Measurements from ENCODE around the gene MAB21L2. TPM values are rescaled to one million over a fixed set of nuclear protein-coding genes. Genes with fewer than 3 reads are reported as not detected.

Gene MAB21L2
- total RNA-seq, 1 experiment from 2014 or later = not detected

DNA sequence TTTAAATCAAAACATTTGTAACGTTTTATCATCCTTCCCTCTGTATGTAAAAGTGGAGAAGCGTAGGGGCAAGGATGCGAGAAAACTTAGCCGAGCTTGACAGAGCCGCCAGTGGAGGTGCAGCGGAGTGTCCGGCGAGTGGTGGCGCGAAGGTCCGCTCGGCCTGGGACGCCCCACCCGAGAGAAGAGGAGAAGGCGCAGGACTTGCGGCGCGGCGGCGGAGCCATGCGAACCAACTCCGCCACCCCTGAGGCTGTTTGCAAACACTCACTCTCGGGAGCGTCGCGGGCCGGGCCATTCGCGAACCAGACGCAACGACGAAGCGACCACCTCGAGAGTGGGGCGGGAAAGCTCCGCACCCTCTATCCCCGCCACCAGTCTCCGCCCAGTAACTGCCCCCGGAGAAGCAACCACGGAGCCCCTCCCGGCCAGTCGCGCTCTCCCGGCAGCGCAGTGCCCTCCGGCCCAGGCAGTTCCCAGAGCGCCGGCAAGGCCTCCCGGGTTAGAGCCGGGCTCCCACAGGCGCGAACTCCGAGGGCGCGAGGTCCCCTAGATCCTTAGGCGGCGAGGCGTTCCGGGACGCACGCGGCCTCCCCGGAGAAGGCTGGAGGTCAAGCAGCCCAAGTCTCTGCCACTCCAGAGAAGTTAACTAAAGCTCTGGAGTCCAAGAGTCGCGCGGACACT is 2.3 kb upstream of the MAB21L2 start:
- no peak for TF ChIP-seq EZH2 (IDR thresholded peaks at IDR 0.05; ENCODE audit: low read depth)
- no peak for TF ChIP-seq CTCF (conservative IDR thresholded peaks at IDR 0.05)
- Histone ChIP-seq H3K79me2 (ENCODE audit: low read depth) (no peaks in the 10 kb centered on the region), H3K9me2 (ENCODE audit: insufficient read depth) (no peaks in the 10 kb centered on the region), H4K20me1 (ENCODE audit: insufficient read depth) (no peaks in the 10 kb centered on the region), H3K27ac (no peak overlapping the region), H3K9me3 (ENCODE audit: insufficient read depth, low read depth) (no peaks in the 10 kb centered on the region), H3K4me2 (no peak overlapping the region), H3K4me3 (no peak overlapping the region), H2AFZ (no peak overlapping the region), H3K4me1 (replicated peaks; ENCODE audit: insufficient read depth) (no peaks in the 10 kb centered on the region), H3F3A (ENCODE audit: insufficient read depth, low read depth) (no peaks in the 10 kb centered on the region), H3K36me3 (ENCODE audit: low read depth) (no peaks in the 10 kb centered on the region), H3K27me3 (ENCODE audit: insufficient read depth, low read depth) (no peaks in the 10 kb centered on the region)
- DNase-seq = no peak
- ChIA-PET POLR2A (ENCODE audit: unreplicated experiment) (no interaction called here), CTCF (no interaction called here)
- no TSS peak for BruUV-seq (replicated peaks)
- intact Hi-C loops (cut with micrococcal nuclease; ENCODE audit: unreplicated experiment) = no loop called here

GRCh38 chr4:150580306-150580705 is 1.6 kb upstream of the MAB21L2 start:
- POLR2A ChIA-PET (ENCODE audit: unreplicated experiment) = no interaction called here
- Histone ChIP-seq H3K4me2 (no peak overlapping the region), H2AFZ (no peak overlapping the region)

GRCh38 chr4:150581056-150581605 is 820 bp upstream of the MAB21L2 start:
- TF ChIP-seq CTCF (conservative IDR thresholded peaks at IDR 0.05) = no peak
- no peak for TF ChIP-seq EZH2 (IDR thresholded peaks at IDR 0.05; ENCODE audit: low read depth)
- no peak for DNase-seq
- Histone ChIP-seq H4K20me1 (ENCODE audit: insufficient read depth) (no peaks in the 10 kb centered on the region), H3K27me3 (ENCODE audit: insufficient read depth, low read depth) (no peaks in the 10 kb centered on the region), H3K4me1 (replicated peaks; ENCODE audit: insufficient read depth) (no peaks in the 10 kb centered on the region), H3K9me3 (ENCODE audit: insufficient read depth, low read depth) (no peaks in the 10 kb centered on the region), H3K27ac (no peak overlapping the region), H3F3A (ENCODE audit: insufficient read depth, low read depth) (no peaks in the 10 kb centered on the region), H3K79me2 (ENCODE audit: low read depth) (no peaks in the 10 kb centered on the region), H3K4me3 (no peak overlapping the region), H3K4me2 (no peak overlapping the region), H3K36me3 (ENCODE audit: low read depth) (no peaks in the 10 kb centered on the region), H3K9me2 (ENCODE audit: insufficient read depth) (no peaks in the 10 kb centered on the region), H2AFZ (no peak overlapping the region)
- ChIA-PET CTCF (no interaction called here), POLR2A (ENCODE audit: unreplicated experiment) (no interaction called here)
- intact Hi-C loops (cut with micrococcal nuclease; ENCODE audit: unreplicated experiment) = no loop called here
- BruUV-seq (replicated peaks) = no TSS peak

More at GRCh38 chr4:150580306-150580705, 1.6 kb upstream of the MAB21L2 start:
- intact Hi-C loops (cut with micrococcal nuclease; ENCODE audit: unreplicated experiment) = no loop called here
- no peaks in the 10 kb centered on the region for H3K9me3 ChIP-seq (ENCODE audit: insufficient read depth, low read depth)
- no peaks in the 10 kb centered on the region for H3K36me3 ChIP-seq (ENCODE audit: low read depth)
- no peak for DNase-seq
- H3F3A ChIP-seq (ENCODE audit: insufficient read depth, low read depth) = no peaks in the 10 kb centered on the region
- no peaks in the 10 kb centered on the region for H3K79me2 ChIP-seq (ENCODE audit: low read depth)
- no peak overlapping the region for H3K27ac ChIP-seq
- no TSS peak for BruUV-seq (replicated peaks)
- H4K20me1 ChIP-seq (ENCODE audit: insufficient read depth) = no peaks in the 10 kb centered on the region
- no peaks in the 10 kb centered on the region for H3K4me1 ChIP-seq (replicated peaks; ENCODE audit: insufficient read depth)
- no peaks in the 10 kb centered on the region for H3K9me2 ChIP-seq (ENCODE audit: insufficient read depth)
- CTCF ChIA-PET = no interaction called here
- TF ChIP-seq EZH2 (IDR thresholded peaks at IDR 0.05; ENCODE audit: low read depth) (no peak), CTCF (conservative IDR thresholded peaks at IDR 0.05) (no peak)
- H3K27me3 ChIP-seq (ENCODE audit: insufficient read depth, low read depth) = no peaks in the 10 kb centered on the region
- no peak overlapping the region for H3K4me3 ChIP-seq

All from PC-9 (cell line).